AG08396 (cell line): ENCODE data around the gene PLEKHD1.

Experiments used
- DNase-seq: peaks from one replicate; pipeline ENCODE4 v3.0.0; 2012; ENCODE audit warnings: low spot score, mixed read lengths

Gene PLEKHD1

DNA sequence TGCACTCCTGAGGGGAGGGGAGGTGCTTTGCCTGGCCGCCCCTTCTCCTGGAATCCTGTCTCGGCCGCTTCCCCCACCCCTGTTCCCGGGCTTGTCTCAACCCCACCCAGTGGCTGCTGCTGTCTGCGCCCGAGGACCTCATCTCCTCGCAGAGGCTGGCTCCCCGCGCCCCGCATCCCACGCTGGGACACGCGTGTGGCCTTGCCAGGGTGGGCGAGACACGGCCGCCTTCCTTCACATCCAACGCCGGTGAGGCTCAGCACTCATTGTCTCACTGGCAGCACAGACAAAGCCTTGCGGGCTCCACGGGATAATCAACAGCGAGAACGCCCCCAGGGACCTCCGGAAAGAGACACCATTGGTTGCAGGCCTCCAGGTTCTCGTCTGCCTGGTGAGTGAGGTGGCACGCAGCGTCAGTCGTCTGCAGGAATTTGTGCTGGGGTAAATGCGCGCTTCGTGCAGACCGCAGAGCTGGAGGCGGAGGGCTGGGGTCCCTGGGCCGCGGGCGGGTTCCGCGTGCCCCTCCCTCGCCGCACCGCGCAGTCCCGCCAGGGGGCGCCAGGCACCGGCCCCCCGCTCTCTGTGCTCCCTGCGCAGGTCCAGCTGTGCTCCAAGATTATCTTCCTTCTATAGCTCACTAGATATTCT is 63.3 kb downstream of the PLEKHD1 start:
- peak; percentile 55 for DNase-seq

- no peak for DNase-seq
These were observed 64.0 kb downstream of the PLEKHD1 start for GRCh38 chr14:69548566-69548965.

DNA sequence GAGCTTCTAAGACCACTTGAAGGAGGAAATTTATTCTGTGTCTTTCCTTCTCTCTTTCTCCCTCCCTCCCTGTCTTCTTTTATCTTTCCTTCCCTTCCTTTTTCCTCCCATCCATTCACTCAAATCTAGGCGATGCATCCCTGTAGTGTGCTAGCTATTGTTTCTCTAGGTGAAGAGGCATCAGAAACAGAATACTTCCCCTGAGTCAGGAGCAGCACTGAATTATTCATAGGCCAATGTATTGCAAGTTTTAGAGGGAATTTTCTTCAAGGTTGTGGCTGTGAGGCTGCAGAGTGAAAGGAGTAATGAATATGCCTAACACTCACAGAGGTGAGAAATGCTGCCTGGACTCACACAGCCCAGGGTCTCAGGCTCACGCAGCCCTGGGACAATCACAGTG is 67.0 kb downstream of the PLEKHD1 start:
- no peak for DNase-seq

GRCh38 chr14:69553252-69553651 is 68.7 kb downstream of the PLEKHD1 start:
- peak; percentile 56 for DNase-seq

DNA sequence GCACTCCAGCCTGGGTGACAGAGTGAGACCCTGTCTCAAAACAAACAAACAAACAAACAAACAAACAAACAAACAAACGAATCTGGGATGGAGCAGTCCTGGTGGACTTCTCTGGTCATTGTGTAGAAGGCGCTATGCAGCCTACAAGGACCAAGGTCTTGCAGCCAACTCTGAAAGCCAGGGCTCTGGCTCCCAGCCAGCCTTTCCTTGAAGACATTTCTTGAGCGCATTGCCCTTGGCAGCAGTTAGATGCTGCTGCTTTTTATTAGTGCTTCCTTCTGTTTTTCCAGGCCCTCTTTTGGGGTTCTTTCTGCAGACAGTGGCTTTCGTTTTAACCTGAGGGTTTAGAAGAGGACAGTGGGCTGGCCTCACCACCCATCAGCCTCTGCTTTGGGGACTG is 70.0 kb downstream of the PLEKHD1 start:
- DNase-seq = no peak

- no peak for DNase-seq
These were observed 74.2 kb downstream of the PLEKHD1 start for GRCh38 chr14:69558774-69559173.

GRCh38 chr14:69559581-69560011 is 75.1 kb downstream of the PLEKHD1 start:
- DNase-seq = no peak

- no peak for DNase-seq
These were observed 76.3 kb downstream of the PLEKHD1 start for GRCh38 chr14:69560826-69561225.

- DNase-seq = no peak
These were observed 77.4 kb downstream of the PLEKHD1 start for GRCh38 chr14:69561893-69562292.

GRCh38 chr14:69567563-69567962 is 83.0 kb downstream of the PLEKHD1 start:
- no peak for DNase-seq

DNA sequence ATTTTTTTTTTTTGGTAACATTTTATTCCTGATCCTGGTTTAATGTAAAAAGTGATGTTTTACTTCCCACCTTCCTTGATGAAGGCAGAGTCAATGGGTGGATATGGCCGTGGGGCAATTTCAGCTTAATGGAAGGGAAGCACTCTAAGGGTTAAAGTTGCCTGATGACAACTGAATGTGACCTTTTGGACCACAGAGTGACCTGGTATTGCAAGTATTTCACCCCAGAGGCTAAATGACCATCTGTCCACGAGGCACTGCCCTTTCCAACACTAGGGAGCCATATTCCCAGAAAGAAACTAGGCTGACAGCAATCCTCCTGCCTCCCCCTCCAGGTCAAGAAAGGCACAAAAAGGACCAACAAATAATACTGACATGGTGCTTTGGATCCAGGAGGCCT is 85.3 kb downstream of the PLEKHD1 start:
- DNase-seq = no peak

- no peak for DNase-seq
These were observed 86.4 kb downstream of the PLEKHD1 start for GRCh38 chr14:69570836-69571330.

DNA sequence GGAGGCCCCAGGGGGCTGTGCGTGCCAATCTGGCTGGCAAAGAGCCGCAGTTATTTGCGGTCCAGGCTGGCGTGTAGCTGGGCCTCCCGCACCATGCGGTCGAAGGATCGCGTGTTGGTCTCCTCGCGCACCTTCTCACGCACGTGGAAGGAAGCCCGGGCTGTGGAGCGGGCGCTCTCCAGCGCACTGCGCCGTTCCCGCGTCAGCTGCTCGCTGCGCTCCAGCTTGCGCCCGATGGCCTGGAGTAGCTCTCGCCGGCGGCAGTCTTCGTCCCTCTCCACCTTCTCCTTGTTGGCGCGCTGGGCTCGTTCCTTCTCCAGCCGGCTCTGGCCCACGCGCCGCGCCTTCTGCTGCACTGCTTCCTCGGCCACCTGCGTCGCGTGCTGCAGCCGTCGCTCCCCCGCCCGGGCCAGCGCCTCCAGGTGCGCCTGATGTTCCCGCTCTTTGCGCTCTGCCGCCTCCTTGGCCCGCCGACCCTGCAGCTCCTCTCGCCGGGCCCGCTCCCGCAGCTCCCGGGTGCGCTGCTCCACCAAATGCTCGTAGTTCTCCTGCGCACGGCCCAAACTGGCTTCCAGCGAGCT is 87.0 kb downstream of the PLEKHD1 start:
- DNase-seq = no peak

- peak; percentile 28 for DNase-seq
These were observed 87.7 kb downstream of the PLEKHD1 start for GRCh38 chr14:69572030-69572840.

GRCh38 chr14:69572841-69573135 is 88.3 kb downstream of the PLEKHD1 start:
- DNase-seq = no peak

DNA sequence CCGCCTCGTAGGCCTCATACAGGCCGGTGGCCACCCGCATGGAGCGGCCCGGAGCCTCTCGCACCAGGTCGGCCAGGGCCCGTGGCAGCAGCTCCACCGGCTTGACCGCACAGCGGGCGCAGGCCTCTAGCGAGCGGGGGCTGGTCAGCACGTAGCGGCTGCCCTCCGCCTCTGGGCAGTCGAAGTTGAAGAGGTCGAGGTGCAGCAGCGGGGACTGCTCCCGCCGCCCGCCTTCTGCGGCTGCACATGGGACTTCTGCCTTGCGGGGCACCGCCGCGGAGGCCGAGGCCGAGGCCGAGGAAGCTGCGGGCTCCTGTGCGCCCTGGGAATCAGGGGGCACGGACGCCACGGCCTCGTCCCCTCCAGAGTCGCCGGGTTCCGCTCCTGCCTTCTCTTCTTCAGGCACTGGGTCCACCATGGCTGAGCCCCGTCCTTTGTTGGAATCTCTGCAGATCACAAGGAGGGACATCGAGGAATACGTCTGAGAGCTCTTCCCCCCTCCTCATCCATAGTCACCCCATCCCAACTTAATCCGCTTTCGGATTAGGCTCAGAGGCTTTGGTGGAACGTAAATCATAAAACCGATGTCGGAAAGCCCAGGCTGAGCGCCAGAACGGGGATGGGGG is 88.8 kb downstream of the PLEKHD1 start:
- no peak for DNase-seq

DNA sequence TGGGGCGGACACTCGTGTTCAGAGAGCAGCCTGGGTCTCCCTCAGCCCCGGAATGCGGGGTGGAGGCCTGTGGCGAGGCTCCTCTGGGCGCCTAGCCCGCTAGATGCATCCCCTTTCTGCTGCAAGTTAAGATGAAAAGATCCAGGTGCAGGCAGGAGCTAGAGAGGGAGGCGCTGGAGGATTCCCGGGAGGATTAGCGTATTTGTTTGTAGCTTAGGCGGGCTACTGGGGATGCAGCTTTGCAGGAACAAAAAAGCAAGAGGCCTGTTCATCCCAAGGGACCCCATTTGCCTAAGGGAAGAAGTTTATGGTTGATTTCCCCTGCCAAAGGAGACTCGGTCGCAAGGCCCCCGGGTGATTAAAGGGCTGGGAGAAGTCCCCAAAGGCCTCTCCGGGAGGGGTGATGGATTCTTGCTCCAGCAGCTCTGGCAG is 89.3 kb downstream of the PLEKHD1 start:
- DNase-seq = peak; percentile 23

- DNase-seq = peak; percentile 77
These were observed 89.9 kb downstream of the PLEKHD1 start, which contains the start of gene CCDC177 for GRCh38 chr14:69574263-69574953. Gene CCDC177 (minus strand): TSS chr14:69574871. CDS start chr14:69573622, 1,249 bp downstream.

GRCh38 chr14:69574954-69575295 is 90.4 kb downstream of the PLEKHD1 start:
- no peak for DNase-seq

GRCh38 chr14:69579476-69579875 is 94.9 kb downstream of the PLEKHD1 start:
- DNase-seq = no peak

DNA sequence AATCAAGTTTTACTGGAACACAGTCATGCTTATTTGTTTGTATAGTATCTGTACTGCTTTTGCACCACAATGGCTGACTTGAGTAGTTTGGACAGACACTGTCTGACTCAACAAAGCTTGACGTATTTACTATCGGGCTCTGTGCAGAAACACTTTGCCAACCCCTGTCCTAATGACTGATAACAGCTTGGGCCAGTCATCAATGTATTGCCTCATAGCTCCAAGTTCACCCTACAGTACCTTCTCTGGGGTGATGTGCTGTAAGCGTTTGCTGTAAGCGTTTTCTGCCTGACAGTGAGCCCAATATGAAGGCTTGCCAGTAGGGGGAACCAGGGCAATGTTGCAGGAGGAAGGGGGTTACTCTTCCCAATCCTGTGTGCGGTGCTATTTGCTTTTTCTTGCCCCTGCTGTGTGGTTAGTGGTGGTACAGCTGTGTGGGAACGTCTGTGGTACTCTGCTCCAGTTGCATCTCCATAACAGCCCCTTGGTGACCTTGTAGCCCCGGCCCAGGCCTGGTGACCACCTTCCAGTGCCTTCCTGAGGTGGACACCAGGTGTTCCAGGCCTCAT is 95.6 kb downstream of the PLEKHD1 start:
- DNase-seq = peak; percentile 80
